ENCODE results near the gene C4orf54.

Gene C4orf54

DNA sequence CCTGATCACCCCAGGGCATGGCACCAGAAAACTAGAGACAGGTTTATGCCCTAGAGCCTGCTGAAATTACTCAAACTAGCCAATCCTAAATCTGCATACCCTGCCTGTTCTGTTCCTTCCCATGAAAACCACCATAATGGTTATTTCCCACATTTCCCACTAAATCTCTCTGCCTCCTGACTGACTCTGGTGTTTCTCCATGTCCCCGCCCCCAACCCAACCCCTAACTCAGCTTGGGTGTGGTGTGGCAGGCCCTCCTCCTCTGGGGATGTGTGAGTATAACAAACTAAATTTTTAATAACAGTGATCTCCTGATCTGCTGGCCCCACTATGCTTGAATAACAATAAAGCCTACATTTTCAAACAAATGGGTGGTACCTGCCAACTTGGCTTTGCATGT, 35.5 kb upstream of the C4orf54 start:
- Histone ChIP-seq H4K20me1 (ENCODE audit: control insufficient read depth, insufficient read depth, low read depth, low read length) (no peaks in the 10 kb centered on the region), H3K9me2 (replicated peaks; ENCODE audit: control insufficient read depth, low read length) (no peaks in the 10 kb centered on the region), H3K79me2 (ENCODE audit: control insufficient read depth, low read length) (no peaks in the 10 kb centered on the region), H3K4me1 (ENCODE audit: control insufficient read depth, low read length) (no peaks in the 10 kb centered on the region), H3K27me3 (ENCODE audit: control insufficient read depth, low read length) (no peaks in the 10 kb centered on the region), H3F3A (ENCODE audit: control insufficient read depth, insufficient read depth) (no peaks in the 10 kb centered on the region), H3K9me3 (ENCODE audit: control insufficient read depth, insufficient read depth, low read length) (no peaks in the 10 kb centered on the region), H3K4me2 (ENCODE audit: low read length) (no peak overlapping the region), H3K27ac (ENCODE audit: low read depth, low read length) (no peak overlapping the region), H3K36me3 (ENCODE audit: control insufficient read depth, low read length) (no peaks in the 10 kb centered on the region), H3K4me3 (ENCODE audit: low read length) (no peak overlapping the region)
- TF ChIP-seq, protein P1, sequence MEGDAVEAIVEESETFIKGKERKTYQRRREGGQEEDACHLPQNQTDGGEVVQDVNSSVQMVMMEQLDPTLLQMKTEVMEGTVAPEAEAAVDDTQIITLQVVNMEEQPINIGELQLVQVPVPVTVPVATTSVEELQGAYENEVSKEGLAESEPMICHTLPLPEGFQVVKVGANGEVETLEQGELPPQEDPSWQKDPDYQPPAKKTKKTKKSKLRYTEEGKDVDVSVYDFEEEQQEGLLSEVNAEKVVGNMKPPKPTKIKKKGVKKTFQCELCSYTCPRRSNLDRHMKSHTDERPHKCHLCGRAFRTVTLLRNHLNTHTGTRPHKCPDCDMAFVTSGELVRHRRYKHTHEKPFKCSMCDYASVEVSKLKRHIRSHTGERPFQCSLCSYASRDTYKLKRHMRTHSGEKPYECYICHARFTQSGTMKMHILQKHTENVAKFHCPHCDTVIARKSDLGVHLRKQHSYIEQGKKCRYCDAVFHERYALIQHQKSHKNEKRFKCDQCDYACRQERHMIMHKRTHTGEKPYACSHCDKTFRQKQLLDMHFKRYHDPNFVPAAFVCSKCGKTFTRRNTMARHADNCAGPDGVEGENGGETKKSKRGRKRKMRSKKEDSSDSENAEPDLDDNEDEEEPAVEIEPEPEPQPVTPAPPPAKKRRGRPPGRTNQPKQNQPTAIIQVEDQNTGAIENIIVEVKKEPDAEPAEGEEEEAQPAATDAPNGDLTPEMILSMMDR (IDR thresholded peaks at IDR 0.05; ENCODE audit: low read depth, low read length, poor library complexity, severe bottlenecking): no peak
- TF ChIP-seq EZH2phosphoT487 (IDR thresholded peaks at IDR 0.05; ENCODE audit: borderline replicate concordance, low read length): no peak

DNA sequence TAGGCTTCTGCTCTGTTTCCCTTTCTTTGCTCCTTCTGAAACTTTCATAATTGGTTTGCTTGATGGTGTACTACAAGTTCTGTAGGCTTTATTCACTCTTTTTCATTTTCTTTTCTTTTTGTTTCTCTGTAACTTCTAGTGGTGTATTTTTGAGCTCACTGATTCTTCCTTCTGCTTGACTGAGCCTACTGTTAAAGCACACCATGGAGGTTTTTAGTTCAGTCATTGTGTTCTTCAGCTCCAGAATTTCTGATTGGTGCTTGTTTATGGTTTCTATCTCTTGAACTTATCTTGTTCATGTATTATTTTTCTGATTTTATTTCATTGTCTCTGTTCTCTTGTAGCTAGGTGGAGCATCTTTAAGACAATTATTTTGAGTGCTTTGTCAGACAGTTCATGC, 33.4 kb upstream of the C4orf54 start:
- H4K20me1 ChIP-seq (ENCODE audit: control insufficient read depth, insufficient read depth, low read depth, low read length): no peaks in the 10 kb centered on the region
- H3K4me3 ChIP-seq (ENCODE audit: low read length): no peak overlapping the region
- TF ChIP-seq, protein P1 (IDR thresholded peaks at IDR 0.05; ENCODE audit: low read depth, low read length, poor library complexity, severe bottlenecking): no peak
- H3K4me1 ChIP-seq (ENCODE audit: control insufficient read depth, low read length): no peaks in the 10 kb centered on the region
- H3K9me2 ChIP-seq (replicated peaks; ENCODE audit: control insufficient read depth, low read length): no peaks in the 10 kb centered on the region
- H3K27ac ChIP-seq (ENCODE audit: low read depth, low read length): no peak overlapping the region
- no peak overlapping the region for H3K4me2 ChIP-seq (ENCODE audit: low read length)
- H3K79me2 ChIP-seq (ENCODE audit: control insufficient read depth, low read length): no peaks in the 10 kb centered on the region
- no peaks in the 10 kb centered on the region for H3K9me3 ChIP-seq (ENCODE audit: control insufficient read depth, insufficient read depth, low read length)
- no peaks in the 10 kb centered on the region for H3K36me3 ChIP-seq (ENCODE audit: control insufficient read depth, low read length)
- H3K27me3 ChIP-seq (ENCODE audit: control insufficient read depth, low read length): no peaks in the 10 kb centered on the region
- H3F3A ChIP-seq (ENCODE audit: control insufficient read depth, insufficient read depth): no peaks in the 10 kb centered on the region

DNA sequence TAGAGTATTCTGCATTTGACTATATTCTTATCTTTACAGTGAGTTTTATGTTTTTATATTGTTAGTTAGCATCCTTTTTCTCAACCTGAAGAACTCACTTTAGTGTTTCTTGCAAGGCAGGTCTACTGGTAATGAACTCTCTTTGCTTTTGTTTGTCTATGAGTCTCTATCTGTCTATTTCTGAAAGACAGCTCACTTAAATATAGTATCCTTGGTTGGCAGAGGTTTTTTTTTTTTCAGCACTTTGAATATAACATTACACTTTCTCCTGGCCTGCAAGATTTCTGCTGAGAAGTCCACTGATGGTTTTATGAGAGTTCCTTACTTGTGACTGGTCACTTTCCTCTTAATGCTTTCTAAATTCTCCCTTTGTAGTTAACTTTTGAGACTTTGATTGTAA, 32.8 kb upstream of the C4orf54 start:
- Histone ChIP-seq H4K20me1 (ENCODE audit: control insufficient read depth, insufficient read depth, low read depth, low read length) (no peaks in the 10 kb centered on the region), H3K27me3 (ENCODE audit: control insufficient read depth, low read length) (no peaks in the 10 kb centered on the region), H3K9me2 (replicated peaks; ENCODE audit: control insufficient read depth, low read length) (no peaks in the 10 kb centered on the region), H3K9me3 (ENCODE audit: control insufficient read depth, insufficient read depth, low read length) (no peaks in the 10 kb centered on the region), H3K79me2 (ENCODE audit: control insufficient read depth, low read length) (no peaks in the 10 kb centered on the region), H3K4me1 (ENCODE audit: control insufficient read depth, low read length) (no peaks in the 10 kb centered on the region), H3K4me2 (ENCODE audit: low read length) (no peak overlapping the region), H3K36me3 (ENCODE audit: control insufficient read depth, low read length) (no peaks in the 10 kb centered on the region), H3K27ac (ENCODE audit: low read depth, low read length) (no peak overlapping the region), H3F3A (ENCODE audit: control insufficient read depth, insufficient read depth) (no peaks in the 10 kb centered on the region), H3K4me3 (ENCODE audit: low read length) (no peak overlapping the region)
- TF ChIP-seq, protein P1 (IDR thresholded peaks at IDR 0.05; ENCODE audit: low read depth, low read length, poor library complexity, severe bottlenecking): no peak
- TF ChIP-seq EZH2phosphoT487 (IDR thresholded peaks at IDR 0.05; ENCODE audit: borderline replicate concordance, low read length): no peak

DNA sequence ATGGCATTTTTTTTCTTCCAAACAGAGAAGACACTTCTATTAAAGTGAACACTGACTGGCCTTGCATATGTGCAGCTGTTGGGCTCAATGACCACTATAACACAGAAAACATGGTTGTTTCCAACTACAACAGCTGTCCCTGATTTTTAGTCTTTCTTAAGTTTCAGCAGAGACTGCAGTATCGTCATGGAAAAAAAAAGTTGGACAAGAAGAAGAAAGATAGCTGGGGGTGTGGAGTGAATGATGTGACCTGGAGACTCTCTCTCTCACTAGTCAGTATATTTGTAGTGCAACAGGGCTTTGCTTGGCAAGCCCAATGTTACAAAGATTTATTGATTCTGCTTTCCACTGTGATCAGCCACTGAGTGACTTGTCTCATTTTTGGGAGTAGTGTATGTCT, 29.5 kb upstream of the C4orf54 start:
- no peak overlapping the region for H3K27ac ChIP-seq (ENCODE audit: low read depth, low read length)
- no peaks in the 10 kb centered on the region for H3K27me3 ChIP-seq (ENCODE audit: control insufficient read depth, low read length)
- no peaks in the 10 kb centered on the region for H3K9me2 ChIP-seq (replicated peaks; ENCODE audit: control insufficient read depth, low read length)
- H4K20me1 ChIP-seq (ENCODE audit: control insufficient read depth, insufficient read depth, low read depth, low read length): no peaks in the 10 kb centered on the region
- no peaks in the 10 kb centered on the region for H3K79me2 ChIP-seq (ENCODE audit: control insufficient read depth, low read length)
- TF ChIP-seq, protein P1 (IDR thresholded peaks at IDR 0.05; ENCODE audit: low read depth, low read length, poor library complexity, severe bottlenecking): no peak
- TF ChIP-seq EZH2phosphoT487 (IDR thresholded peaks at IDR 0.05; ENCODE audit: borderline replicate concordance, low read length): no peak
- H3K36me3 ChIP-seq (ENCODE audit: control insufficient read depth, low read length): no peaks in the 10 kb centered on the region
- no peaks in the 10 kb centered on the region for H3K9me3 ChIP-seq (ENCODE audit: control insufficient read depth, insufficient read depth, low read length)
- no peaks in the 10 kb centered on the region for H3K4me1 ChIP-seq (ENCODE audit: control insufficient read depth, low read length)
- no peak overlapping the region for H3K4me2 ChIP-seq (ENCODE audit: low read length)
- no peak overlapping the region for H3K4me3 ChIP-seq (ENCODE audit: low read length)
- no peaks in the 10 kb centered on the region for H3F3A ChIP-seq (ENCODE audit: control insufficient read depth, insufficient read depth)

All from DOHH2 (cell line).